ENCODE data around the gene VAPA.

GRCh38 chr18:9930299-9930884, 16.6 kb downstream of the VAPA start:
- TF ChIP-seq CTCF (IDR thresholded peaks at IDR 0.05; ENCODE audit: low read depth, low read length): no peak
- no peak for TF ChIP-seq EZH2phosphoT487 (IDR thresholded peaks at IDR 0.05; ENCODE audit: low read depth)
